ENCODE results near the gene RRN3. TPM values are rescaled to one million over a fixed set of nuclear protein-coding genes. Genes with fewer than 3 reads are reported as not detected.
"Not testable (repeated sequence)": the region's sequence is repeated elsewhere in the genome, so short reads cannot be mapped to it uniquely, and the experiment has no call there.

The RRN3 gene
- total RNA-seq, 2 donors from 2014 or later, result 35.4 to 38.1 TPM

DNA sequence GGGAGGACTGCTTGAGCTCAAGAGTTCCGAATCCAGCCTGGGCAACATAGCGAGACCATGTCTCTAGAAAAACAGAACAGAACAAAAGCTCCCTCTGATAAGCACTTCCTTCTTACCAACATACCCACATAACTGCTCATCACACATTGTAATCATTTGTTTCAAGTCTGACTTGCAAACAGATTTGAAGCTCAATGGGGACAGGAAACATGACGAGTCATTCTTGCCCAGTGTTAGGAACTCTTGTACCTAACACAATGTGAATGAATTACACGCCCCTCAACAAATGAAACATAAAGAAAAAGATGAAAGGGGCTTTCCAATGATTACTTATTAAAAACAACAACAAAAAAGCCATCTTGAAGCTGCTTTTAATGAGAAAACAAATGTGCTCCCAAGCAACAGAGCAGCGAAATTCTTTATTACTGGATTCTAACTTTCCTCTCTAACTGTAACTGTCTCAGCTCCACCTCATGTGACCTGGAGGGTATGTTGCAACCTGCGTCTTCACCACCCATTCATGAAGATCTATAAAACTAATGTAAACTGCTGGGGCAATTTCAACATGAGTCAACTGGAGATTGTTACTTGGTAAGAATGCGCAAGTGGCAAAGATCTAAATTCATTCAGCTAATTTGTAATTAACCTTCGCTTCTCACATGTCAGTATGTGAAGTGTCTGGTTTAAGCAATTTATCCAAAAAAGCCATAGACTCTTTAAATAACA, 31.8 kb downstream of the RRN3 start:
- peak; percentile 54 to 84 for ATAC-seq
- not testable (repeated sequence) for H3K9me3 Mint-ChIP-seq; DNase-seq (ENCODE audit: low spot score in 2 of 2)
- Mint-ChIP-seq H3K36me3 (peaks cover 12 to 16% of the 10 kb centered on the region in 2 donors), H3K27ac (peak overlapping the region; percentile 80 to 91)

GRCh38 chr16:15059324-15059723, 34.7 kb downstream of the RRN3 start:
- ATAC-seq (no peak), DNase-seq (ENCODE audit: low spot score in 2 of 2) (no peak)
- H3K36me3 Mint-ChIP-seq, result peaks cover 16 to 25% of the 10 kb centered on the region in 2 donors
- H3K9me3 Mint-ChIP-seq, result no peaks in the 10 kb centered on the region
- no peak overlapping the region for H3K27ac Mint-ChIP-seq

DNA sequence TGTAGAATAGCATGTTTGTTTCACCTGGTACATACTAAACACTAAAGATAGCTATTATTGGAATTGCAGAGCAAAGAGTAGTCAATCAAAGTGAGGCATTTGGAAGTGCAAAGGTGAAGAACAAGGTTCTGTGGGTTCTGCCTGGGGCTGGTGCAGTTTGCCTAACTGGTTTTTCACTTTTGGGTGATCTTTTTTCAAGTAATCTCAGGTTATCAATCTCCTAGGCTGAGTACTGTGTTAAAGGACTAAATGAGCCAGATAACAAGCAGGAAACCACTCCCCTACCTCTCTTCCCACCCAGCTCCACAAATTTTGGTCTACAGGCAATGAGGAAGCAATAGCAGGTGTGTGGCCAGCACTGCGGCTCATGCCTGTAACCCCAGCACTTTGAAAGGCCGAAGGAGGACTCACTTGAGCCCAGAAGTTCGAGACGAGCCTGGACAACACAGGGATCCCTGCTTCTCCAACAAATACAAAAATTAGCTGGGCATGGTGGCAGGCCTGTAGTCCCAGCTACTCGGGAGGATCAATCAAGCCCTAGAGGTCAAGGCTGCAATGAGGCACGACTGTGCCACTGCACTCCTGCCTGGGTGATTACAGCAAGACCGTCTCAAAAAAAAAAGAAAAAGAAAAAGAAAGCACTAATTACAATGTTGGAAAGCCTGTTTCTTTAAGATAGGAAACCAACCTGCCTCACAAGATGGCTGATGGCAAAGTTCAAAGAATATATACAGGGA, 36.2 kb downstream of the RRN3 start:
- no peak overlapping the region for H3K27ac Mint-ChIP-seq
- ATAC-seq (no peak), DNase-seq (ENCODE audit: low spot score in 2 of 2) (no peak)
- H3K36me3 Mint-ChIP-seq, result peaks cover 16 to 30% of the 10 kb centered on the region in 2 donors
- no peaks in the 10 kb centered on the region for H3K9me3 Mint-ChIP-seq

GRCh38 chr16:15055141-15056053, 38.7 kb downstream of the RRN3 start:
- peak; percentile 71 to 72 for ATAC-seq
- Mint-ChIP-seq H3K36me3 (peaks cover 4 to 14% of the 10 kb centered on the region in 2 donors), H3K9me3 (no peaks in the 10 kb centered on the region), H3K27ac (peak overlapping the region; percentile 83 to 88)
- DNase-seq (ENCODE audit: low spot score in 2 of 2), result no peak

DNA sequence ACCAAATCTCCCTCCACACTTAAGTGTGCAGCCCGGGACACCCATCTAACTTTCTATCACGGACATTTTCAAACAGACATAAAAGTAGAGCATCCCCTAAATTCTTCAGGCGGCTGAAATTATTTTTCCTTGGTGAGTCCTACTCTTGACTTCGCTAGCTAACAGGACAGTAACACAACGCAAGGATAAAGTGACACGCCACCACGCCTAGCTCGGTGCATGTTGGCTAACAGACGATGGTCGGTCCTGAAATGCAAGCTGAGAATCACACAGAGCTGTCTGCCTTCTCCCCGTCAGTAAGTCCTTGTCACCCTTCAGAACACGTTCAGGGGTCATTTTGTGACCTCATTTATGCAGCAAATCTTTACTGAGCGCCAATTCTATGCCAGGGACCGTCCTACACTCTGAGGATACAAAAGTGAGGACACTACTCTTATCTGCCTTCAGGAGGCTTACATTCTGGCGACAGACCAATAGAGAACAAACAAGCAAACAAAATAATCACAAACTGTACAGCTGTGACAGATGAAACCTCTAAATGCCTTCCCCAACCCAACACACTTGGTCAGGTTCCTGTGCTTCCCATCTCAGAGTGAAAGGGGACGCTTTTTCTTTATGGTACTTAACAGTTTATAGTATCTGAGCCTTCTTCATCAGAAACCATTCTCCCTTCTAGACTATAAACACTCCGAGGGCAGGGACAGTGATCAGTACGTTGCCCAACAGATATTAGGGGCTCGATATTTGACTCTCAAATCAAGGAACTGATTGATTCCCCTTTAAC, 39.5 kb downstream of the RRN3 start:
- no peak for DNase-seq (ENCODE audit: low spot score in 2 of 2)
- Mint-ChIP-seq H3K36me3 (peaks cover 4 to 14% of the 10 kb centered on the region in 2 donors), H3K9me3 (no peaks in the 10 kb centered on the region), H3K27ac (peak overlapping the region; percentile 83 to 88)
- no peak for ATAC-seq

GRCh38 chr16:15053904-15054303, 40.2 kb downstream of the RRN3 start:
- no peak for ATAC-seq
- H3K36me3 Mint-ChIP-seq, result peaks cover 4 to 14% of the 10 kb centered on the region in 2 donors
- DNase-seq (ENCODE audit: low spot score in 2 of 2), result no peak
- peak overlapping the region in 1 of 2 donors; percentile 83 for H3K27ac Mint-ChIP-seq
- no peaks in the 10 kb centered on the region for H3K9me3 Mint-ChIP-seq

DNA sequence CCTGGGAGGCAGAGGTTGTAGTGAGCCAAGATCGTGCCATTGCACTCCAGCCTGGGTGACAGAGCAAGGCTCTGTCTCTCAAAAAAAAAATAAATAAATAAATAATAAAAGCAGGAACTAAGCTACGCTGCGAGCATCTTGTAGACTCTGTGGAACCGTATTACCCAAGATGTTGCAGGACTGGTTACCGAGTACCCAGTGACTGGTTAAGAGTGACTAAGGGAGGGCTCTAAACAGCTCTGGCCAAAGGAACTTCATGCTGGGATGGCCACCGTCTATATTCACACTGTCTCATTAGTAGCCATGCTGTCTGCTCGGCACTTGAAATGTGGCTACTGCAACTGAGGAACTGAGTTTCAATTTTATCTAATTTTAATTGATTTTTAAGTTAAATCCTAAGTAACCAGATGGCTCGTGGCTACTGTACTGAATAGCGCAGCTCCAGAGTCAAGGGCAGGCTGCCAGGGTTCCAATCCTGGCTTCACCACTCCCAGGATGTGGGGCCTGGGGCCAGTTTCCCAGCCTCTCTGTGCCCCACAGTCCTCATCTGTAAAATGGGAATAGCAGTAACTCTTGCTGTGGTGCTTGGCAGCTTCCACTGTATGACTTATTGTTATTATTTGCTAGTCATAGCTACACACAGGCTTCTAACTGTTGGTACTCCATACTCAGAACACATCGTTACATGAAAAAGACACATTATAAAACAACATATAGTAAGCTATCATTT, 41.2 kb downstream of the RRN3 start:
- DNase-seq (ENCODE audit: low spot score in 2 of 2) (no peak), ATAC-seq (no peak)
- Mint-ChIP-seq H3K27ac (no peak overlapping the region), H3K9me3 (no peaks in the 10 kb centered on the region), H3K36me3 (peaks cover 4 to 14% of the 10 kb centered on the region in 2 donors)

- no peak for ATAC-seq
- no peak for DNase-seq (ENCODE audit: low spot score in 2 of 2)
- H3K36me3 Mint-ChIP-seq, result peaks cover 9 to 19% of the 10 kb centered on the region in 2 donors
- peak overlapping the region in 1 of 2 donors; percentile 46 for H3K27ac Mint-ChIP-seq
- H3K9me3 Mint-ChIP-seq, result no peaks in the 10 kb centered on the region
Measured at GRCh38 chr16:15051387-15051951, 42.6 kb downstream of the RRN3 start.

DNA sequence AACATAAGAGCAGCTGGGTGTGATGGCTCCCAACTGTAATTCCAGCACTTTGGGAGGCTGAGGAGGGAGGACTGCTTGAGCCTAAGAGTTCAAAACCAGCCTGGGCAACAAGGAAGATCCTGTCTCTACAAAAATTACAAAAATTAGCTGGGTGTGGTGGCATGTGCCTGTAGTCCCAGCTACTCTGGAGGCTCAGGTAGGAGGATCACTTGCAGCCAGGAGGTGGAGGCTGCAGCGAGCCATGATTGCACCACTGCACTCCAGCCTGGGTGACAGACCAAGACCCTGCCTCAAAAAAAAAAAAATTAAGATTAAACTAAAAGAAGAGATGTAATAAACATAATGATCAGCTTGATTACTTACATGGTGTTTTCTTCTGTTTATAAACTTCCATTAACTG, 43.6 kb downstream of the RRN3 start:
- H3K9me3 Mint-ChIP-seq; ATAC-seq; DNase-seq (ENCODE audit: low spot score in 2 of 2); H3K27ac Mint-ChIP-seq: not testable (repeated sequence)
- H3K36me3 Mint-ChIP-seq, result peaks cover 9 to 19% of the 10 kb centered on the region in 2 donors

DNA sequence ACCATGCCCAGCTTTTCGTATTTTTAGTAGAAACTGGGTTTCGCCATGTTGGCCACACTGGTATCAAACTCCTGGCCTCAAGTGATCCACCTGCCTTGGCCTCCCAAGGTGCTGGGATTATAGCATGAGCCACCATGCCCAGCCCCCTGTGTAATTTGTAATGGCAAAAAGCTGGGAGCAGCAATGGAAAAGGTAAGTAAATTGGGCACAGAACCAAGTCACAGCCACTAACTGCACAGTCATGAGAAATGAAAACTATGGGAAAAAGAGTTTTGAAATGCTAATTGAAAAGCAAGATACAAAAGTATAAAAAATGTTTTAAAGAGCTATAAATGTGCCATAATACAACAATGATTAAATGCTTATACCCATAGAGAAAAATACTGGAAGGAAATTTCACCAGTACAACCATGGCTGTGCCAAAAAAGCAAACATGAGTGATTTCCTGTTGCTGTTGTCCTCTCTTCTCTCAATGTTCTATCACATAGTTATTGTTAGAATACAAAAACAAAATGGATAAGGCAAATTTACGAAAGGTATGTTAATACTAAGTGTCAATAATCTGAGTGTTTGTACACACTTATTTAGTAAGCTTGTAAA, 44.4 kb downstream of the RRN3 start:
- H3K9me3 Mint-ChIP-seq, result no peaks in the 10 kb centered on the region
- ATAC-seq (no peak), DNase-seq (ENCODE audit: low spot score in 2 of 2) (no peak)
- H3K36me3 Mint-ChIP-seq, result peaks cover 5 to 14% of the 10 kb centered on the region in 2 donors
- H3K27ac Mint-ChIP-seq, result no peak overlapping the region

- H3K36me3 Mint-ChIP-seq, result peaks cover 5% of the 10 kb centered on the region in 2 donors
- no peak for DNase-seq (ENCODE audit: low spot score in 2 of 2)
- H3K27ac Mint-ChIP-seq, result peak overlapping the region in 1 of 2 donors; percentile 57
- H3K9me3 Mint-ChIP-seq, result no peaks in the 10 kb centered on the region
- ATAC-seq, result no peak
Measured at GRCh38 chr16:15046692-15047376, 47.2 kb downstream of the RRN3 start.

GRCh38 chr16:15045270-15045669, 48.8 kb downstream of the RRN3 start:
- H3K27ac Mint-ChIP-seq; ATAC-seq; DNase-seq (ENCODE audit: low spot score in 2 of 2); H3K9me3 Mint-ChIP-seq; H3K36me3 Mint-ChIP-seq: not testable (repeated sequence)

DNA sequence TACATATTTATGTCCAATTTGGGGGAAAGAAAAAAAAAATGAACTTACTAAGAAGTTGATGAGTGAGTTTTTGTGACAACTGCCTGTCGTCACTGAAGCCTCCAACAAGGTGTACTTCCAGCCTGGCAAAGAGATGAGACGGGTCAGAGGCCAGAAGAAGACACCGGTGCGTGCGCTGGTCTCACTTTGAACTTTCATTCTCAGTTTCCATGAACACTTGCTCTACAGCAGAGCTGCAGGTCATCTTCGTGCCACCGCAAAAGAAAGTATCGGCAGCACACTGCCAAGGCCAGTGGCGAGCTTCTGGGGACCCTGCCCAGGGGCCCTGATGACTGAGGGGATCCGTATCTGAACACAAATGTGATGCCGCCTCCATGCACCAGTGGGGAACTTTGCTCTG, 49.8 kb downstream of the RRN3 start:
- DNase-seq (ENCODE audit: low spot score in 2 of 2) (no peak), ATAC-seq (no peak)
- H3K27ac Mint-ChIP-seq, result peak overlapping the region in 1 of 2 donors; percentile 55
- H3K9me3 Mint-ChIP-seq, result no peaks in the 10 kb centered on the region
- peaks cover 5% of the 10 kb centered on the region in 2 donors for H3K36me3 Mint-ChIP-seq

DNA sequence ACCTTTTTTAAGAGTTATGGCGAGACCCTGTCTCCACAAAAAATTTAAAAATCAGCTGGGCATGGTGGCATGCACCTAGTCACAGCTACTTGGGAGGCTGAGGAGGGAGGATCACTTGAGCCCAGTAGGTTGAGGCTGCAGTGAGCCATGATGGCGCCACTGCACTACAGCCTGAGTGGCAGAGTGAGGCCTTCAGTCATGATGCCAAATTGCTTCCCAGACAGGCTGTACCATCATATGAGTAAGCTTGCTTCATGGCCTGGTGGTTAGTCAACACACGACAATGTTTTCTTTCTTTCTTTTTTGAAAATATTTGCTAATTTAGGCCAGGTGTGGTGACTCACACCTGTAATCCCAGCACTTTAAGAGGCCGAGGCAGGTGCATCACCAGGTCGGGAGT, 50.7 kb downstream of the RRN3 start:
- ATAC-seq (no peak), DNase-seq (ENCODE audit: low spot score in 2 of 2) (no peak)
- no peak overlapping the region for H3K27ac Mint-ChIP-seq
- no peaks in the 10 kb centered on the region for H3K9me3 Mint-ChIP-seq
- H3K36me3 Mint-ChIP-seq, result peaks cover 5% of the 10 kb centered on the region in 2 donors
